HG03159 (cell line): ENCODE results near the gene ZEB2.
"Not testable (repeated sequence)": the region's sequence is repeated elsewhere in the genome, so short reads cannot be mapped to it uniquely, and the experiment has no call there.

Experiments used
- ATAC-seq: cut with Tn5 transposase; IDR thresholded peaks from one replicate; pipeline ENCODE4 v1.9.1; 2021; ENCODE audit warnings: mild to moderate bottlenecking, moderate library complexity; ENCODE audit not compliant: unreplicated experiment

Gene ZEB2

GRCh38 chr2:144396318-144396717, 123.6 kb downstream of the ZEB2 start:
- no peak for ATAC-seq

DNA sequence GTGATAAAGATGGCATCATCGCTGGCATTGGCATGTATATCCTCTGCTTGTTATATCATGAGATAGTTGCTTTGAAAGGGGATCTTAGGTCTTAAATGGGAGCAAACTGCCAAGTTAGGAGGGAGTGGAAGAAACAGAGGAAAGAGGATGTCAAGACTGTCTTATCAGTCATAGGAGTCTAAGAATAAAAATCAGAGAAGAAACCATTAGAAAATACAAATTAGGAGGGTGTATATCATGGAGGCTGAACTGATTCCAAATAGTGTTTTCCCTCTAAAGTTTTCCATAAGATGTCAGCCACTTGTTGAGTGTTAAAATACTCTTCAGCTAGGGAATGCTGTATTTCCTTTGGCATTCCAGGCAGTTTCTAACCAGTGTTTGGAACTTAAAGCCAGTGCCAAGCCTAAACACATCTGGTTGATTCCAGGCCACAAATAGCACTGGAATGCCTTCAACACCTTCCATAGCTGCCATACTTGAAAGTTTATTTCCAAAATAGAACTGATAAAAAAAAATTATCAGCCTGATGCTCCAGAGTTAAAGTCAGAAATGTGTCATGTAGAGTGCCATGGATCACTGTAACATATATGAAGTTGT, 129.4 kb downstream of the ZEB2 start:
- no peak for ATAC-seq

DNA sequence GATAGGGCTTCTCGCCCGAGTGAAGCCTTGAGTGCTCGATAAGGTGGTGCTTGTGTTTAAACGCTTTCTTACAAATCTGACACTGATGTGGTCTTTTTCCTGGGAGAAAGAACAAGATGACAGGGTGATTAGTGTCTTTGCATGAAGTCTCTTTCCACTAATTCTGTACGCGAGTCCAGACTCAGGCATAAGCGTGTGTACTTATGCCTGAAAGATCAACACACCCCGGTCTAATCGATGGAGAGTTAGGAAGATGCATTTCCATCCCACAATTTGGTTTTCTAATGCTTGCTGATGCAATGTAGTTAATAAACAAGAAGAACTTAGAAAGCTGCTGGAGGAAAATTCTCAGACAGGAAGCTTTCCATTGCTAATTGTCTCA, 130.0 kb downstream of the ZEB2 start:
- no peak for ATAC-seq

DNA sequence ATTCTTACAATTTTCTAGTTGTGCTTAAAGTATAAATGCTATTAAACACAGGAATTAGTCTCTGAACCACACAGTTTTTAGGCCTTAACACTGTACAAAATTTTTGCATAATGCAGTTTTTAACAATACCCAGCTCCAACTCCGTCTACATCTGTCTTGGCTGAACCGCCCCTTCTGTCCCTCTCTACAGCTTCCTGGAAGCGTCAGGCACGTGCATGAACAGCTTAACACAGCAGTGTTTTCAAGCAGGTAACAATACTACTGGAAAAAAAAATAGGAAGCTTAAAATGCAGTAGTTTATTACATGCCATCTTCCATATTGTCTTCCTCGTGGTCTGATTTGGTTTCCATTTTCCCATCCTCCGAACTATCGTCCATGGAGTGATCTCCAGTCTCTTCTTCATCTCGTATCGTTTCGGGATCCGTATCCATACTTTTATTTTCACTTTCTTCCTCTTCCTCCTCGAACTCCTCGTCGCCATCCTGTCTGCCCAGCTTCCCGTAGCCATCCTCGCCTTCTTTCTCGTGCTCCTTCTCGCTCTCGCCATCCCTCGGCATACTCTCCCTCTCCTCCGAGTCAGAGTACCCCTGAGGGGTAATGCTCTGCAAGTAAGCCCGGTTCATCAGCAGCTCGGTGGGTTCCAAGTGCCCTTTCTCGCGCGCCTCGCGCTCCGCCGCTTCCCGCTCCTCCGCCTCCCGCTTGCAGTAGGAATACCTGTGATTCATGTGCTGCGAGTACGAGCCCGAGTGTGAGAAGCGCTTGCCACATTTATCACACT, 130.6 kb downstream of the ZEB2 start:
- no peak for ATAC-seq

GRCh38 chr2:144385381-144385780, 134.5 kb downstream of the ZEB2 start:
- no peak for ATAC-seq

DNA sequence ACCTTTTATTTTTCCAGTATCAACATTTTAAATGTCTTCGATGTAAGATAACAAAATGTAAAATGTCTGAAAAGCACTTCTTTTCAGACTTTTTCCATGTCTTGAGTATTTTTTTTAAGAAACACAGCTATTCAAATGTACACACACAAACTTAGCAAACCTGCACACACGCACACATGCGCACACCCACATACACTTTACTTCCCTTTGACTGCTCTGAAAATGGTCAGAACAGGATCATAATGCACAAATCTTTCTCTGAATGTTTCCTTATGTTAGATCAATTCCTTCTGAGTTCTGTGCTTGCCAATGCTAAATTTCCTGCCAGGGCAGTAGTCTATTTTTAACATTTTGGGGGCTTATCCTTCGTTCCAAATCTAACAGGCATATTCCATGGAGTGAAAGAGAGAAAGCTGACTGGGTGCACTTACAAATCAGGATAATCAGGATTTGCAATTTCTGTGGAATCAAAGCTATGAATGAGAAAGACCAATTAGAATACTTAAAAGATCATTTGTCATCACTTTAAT, 136.3 kb downstream of the ZEB2 start:
- ATAC-seq, result no peak

DNA sequence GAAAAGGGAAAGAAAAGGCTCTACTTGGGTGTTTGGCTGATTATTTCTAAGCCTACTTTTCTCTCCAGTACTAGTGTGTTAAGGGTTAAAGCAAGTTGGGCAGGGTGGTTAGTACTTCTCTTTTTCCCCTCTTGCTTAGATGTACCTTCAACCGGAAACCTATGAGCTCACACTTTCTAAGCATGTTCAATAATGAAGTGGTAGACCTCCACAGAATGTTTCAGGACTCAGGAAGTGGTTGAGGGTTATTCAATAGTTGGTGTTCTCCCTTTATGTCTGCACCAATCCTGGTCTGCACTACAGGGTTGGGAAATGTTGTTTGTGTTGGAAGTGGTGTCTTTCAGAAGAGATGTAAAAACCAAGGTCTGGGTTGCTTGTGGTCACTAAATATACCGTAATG, 137.1 kb downstream of the ZEB2 start:
- peak; percentile 100 for ATAC-seq

DNA sequence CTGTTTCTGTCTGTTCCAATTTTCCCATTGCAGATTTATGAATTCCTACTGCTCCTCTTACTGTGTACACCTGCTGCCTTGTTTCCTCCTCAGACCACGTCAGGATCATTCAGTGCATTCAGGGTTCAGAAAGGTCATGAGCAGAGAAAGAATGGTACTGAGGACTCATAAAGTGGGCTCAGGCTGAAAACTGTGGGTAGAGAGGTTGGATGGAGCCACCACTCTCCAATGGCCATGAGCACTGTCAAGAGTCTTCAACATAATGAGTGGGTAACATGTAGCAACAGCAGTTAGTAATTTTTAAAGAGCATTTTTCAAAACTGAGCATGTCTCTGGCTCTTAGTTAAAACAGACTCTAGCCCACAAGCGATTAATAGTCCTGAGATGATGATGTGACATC, 138.2 kb downstream of the ZEB2 start:
- ATAC-seq, result no peak

GRCh38 chr2:144379851-144380311, 140.0 kb downstream of the ZEB2 start:
- no peak for ATAC-seq

GRCh38 chr2:144378551-144378950, 141.4 kb downstream of the ZEB2 start:
- ATAC-seq, result no peak

DNA sequence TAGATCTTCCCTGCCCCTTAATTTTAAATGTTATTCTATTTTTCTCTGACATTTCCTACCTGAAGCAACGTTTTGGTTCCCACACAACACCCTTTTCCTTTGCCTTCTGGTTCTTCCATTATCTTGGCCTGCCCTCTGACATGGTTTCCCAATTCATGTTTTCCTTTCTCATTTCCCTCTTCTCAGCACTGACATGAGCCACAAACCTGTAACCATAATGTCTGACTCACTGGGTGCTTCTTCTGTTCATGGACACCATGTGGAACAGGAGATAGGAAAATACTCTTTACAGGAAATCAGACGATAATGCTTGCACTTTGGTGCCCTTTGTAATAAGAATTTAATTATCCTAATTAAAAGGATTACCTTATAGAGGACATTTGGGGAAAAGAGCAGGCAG, 142.0 kb downstream of the ZEB2 start:
- no peak for ATAC-seq

- no peak for ATAC-seq
Measured at GRCh38 chr2:144376926-144377325, 143.0 kb downstream of the ZEB2 start.

GRCh38 chr2:144376460-144376859, 143.5 kb downstream of the ZEB2 start:
- no peak for ATAC-seq

DNA sequence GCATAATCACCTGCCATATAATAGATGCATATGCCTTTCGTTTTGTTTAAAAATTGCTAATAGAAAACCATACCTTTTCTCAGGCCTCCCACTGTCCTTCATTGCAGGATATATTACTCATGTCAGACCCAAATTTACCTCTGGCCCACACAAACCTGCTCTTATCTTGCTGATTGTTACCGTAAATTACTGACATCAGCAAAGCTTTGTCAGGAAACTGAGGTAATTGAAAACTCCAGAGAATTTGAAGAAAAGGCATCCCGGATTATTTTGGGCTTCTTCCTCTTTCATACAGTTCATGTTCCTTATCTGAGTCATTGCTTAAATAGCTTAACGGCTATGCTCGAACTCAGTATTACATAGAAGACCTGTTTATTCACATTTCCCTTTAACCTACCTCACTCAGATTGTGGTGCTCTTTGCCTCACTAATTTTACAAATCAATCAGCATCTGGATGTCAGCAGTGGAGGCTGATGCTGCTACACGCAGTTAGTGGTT, 145.7 kb downstream of the ZEB2 start:
- peak; percentile 74 for ATAC-seq

DNA sequence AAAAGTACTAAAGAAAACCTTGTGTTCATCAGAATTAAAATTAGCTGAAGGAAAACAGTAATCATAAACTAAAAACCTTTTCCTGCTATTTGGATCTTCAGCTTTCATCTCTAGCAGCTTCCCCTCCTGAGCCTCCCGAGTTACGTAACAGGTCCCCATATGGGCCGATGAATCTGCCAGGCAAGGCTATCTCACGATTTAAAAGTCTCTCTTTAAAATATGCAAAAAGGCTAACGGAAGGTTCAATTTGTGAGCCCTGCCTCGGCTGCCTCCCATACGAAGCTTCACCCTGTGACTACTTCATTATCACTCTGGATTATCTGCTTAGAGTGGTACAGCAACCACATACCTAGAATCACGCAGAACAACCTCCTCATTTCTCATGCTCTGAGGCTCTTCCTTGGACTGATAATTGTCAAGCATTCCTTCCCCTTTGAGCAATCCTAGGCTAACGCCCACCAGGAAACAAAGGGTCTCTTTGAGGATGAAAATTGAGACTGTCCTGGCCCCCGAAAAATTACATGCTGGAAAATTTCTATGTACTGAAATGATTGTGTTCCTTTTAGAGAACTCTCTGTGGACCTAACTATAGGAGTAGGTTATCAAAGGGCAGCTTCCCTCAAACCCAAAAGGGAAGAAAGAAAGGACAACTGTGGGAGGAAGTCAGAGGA, 147.4 kb downstream of the ZEB2 start:
- no peak for ATAC-seq

- no peak for ATAC-seq
Measured at GRCh38 chr2:144370937-144371584, 148.9 kb downstream of the ZEB2 start.

DNA sequence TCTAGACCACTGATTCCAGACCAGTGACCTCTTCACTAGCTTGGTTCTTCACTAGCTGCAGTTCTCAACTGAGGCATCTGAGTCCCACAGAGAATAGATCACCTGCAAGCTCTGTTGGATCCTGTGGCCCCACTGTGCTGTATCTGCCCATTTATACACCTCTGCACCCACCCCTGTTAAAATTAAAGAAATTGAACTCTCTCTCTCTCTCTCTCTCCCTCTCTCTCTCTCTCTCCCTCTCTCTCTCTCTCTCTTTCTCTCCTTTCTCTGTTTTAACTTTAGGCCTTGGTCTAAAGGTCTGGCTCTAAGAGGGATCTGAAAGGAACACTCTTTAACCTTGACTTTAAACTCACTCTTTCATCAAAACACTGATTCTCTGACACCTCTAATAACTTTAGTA, 150.5 kb downstream of the ZEB2 start:
- ATAC-seq, result no peak

DNA sequence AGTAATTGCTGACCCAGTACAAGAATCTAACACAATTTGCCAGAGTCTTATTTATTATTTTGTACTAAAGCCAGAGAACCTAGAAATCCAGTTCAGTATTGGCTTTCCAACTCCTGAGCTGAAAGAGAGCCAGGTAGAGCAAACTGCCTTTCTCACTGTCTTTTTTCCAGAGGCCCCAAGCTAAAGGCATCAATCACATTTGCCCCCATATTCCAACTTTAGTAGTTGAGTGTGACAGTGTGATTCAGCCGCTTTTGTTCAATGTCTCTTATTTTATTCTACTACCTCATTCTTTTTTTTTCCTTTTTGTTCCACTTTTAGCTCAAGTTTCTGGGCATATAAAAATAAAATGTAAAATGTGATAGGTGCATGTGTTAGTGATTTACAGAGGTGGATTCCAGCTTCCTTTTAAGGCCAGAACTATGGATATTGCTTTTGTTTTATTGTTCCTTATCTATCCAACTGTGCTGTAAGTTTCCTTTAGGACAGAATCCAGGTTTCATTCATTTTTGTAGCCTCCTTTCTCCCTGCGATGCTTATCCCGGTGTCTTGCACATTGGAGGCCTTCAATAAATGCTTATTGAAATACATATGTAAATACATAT, 153.0 kb downstream of the ZEB2 start:
- ATAC-seq, result no peak

DNA sequence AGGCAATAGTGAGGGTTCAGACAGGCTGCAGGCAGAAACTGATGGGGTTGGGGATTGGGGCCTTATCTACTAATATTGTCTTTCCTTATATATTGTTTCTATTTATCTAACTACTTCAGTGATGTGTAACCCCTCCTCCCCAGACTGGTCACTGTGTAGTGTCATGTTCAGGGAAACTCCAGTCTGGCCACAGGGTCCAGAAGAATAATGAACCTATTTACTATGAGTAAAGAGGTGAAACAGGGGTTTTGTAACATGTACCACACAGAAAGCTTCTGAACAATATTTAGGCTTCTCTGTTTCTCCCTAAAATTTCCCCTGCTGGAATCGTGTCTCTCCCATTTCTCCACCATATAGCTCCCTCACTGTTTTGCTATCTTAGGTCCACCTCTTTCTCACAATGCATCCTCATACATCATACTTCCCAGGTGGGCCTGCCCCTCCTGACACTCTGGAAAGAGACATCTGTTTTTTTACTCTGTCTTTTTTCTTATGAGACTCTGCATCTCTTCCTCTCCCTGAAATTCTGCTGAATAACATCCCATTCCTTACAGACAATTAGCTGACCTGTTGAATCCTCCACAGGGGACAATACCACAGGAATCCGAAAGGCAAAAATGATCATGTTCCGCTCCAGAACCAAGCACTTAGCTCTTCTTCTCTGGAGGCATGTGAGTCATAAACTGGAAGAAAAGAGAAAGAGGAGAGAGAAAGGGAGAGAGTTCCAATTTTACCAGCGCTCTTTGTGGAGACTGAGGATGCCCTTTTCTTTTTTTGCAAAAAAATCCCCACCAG, 154.8 kb downstream of the ZEB2 start:
- peak; percentile 84 for ATAC-seq

GRCh38 chr2:144364247-144364646, 155.7 kb downstream of the ZEB2 start:
- not testable (repeated sequence) for ATAC-seq
